RPMI7951 (cell line): ENCODE results near the gene MPHOSPH10. TPM values are rescaled to one million over a fixed set of nuclear protein-coding genes. Genes with fewer than 3 reads are reported as not detected.
"Not testable (repeated sequence)": the region's sequence is repeated elsewhere in the genome, so short reads cannot be mapped to it uniquely, and the experiment has no call there.

Source experiments
- DNase-seq: peaks from one replicate; pipeline ENCODE4 v3.0.0-alpha.2; 2012; ENCODE audit warnings: low read depth
- total RNA-seq: library from RNA; depleted of rRNA; stranded (reverse); fragments of >200 nt; shearing (Covaris generic); gene quantifications from 2 replicates; pipeline ENCODE4 v1.2.3, GENCODE V29; 2014; rRNA removed

The MPHOSPH10 gene
- total RNA-seq: 21.7 and 23.4 TPM in 2 replicates

- DNase-seq: peak; percentile 91
Measured at GRCh38 chr2:71130152-71130904, at the start of gene MPHOSPH10, which contains the start of gene MCEE. MPHOSPH10 (plus strand) TSS chr2:71130634; CDS start chr2:71130666, 32 bp downstream. MCEE (minus strand) TSS chr2:71130229; CDS start chr2:71130219, 10 bp downstream.

- DNase-seq: no peak
Measured at GRCh38 chr2:71082402-71083252, 47.8 kb upstream of the MPHOSPH10 start.

GRCh38 chr2:71083297-71083696 is 47.1 kb upstream of the MPHOSPH10 start:
- DNase-seq: not testable (repeated sequence)

GRCh38 chr2:71083752-71084312 is 46.6 kb upstream of the MPHOSPH10 start:
- DNase-seq: not testable (repeated sequence)

GRCh38 chr2:71085325-71086003 is 45.0 kb upstream of the MPHOSPH10 start:
- not testable (repeated sequence) for DNase-seq

- DNase-seq: not testable (repeated sequence)
Measured at GRCh38 chr2:71089475-71089874, 41.0 kb upstream of the MPHOSPH10 start.

- DNase-seq: not testable (repeated sequence)
Measured at GRCh38 chr2:71091808-71092207, 38.6 kb upstream of the MPHOSPH10 start.

- not testable (repeated sequence) for DNase-seq
Measured at GRCh38 chr2:71092491-71093260, 37.8 kb upstream of the MPHOSPH10 start.

GRCh38 chr2:71100195-71100964 is 30.1 kb upstream of the MPHOSPH10 start:
- DNase-seq: peak; percentile 69

GRCh38 chr2:71101656-71102055 is 28.8 kb upstream of the MPHOSPH10 start:
- peak; percentile 83 for DNase-seq

GRCh38 chr2:71102981-71103681 is 27.3 kb upstream of the MPHOSPH10 start:
- DNase-seq: no peak

- no peak for DNase-seq
Measured at GRCh38 chr2:71103809-71104208, 26.6 kb upstream of the MPHOSPH10 start.

GRCh38 chr2:71106463-71106862 is 24.0 kb upstream of the MPHOSPH10 start:
- DNase-seq: not testable (repeated sequence)

GRCh38 chr2:71108091-71108490 is 22.3 kb upstream of the MPHOSPH10 start:
- DNase-seq: no peak

- no peak for DNase-seq
Measured at GRCh38 chr2:71113843-71114242, 16.6 kb upstream of the MPHOSPH10 start.

- DNase-seq: no peak
Measured at GRCh38 chr2:71117063-71117462, 13.4 kb upstream of the MPHOSPH10 start.

GRCh38 chr2:71120195-71120594 is 10.2 kb upstream of the MPHOSPH10 start:
- DNase-seq: no peak

- DNase-seq: no peak
Measured at GRCh38 chr2:71121479-71121878, 9.0 kb upstream of the MPHOSPH10 start.
